Esophagus muscularis mucosa (tissue), 3 donors: ENCODE measurements around the gene PGAM1.

Experiments
- POLR2A ChIP-seq: fragments of 450-650 bp; IDR thresholded peaks from one replicate; pipeline ENCODE4 v1.6.1; 2017; ENCODE audit warnings: antibody characterized with exemption, moderate library complexity, mild to moderate bottlenecking, low read depth
- TF ChIP-seq, protein P1 (sequence below), 3 experiments: fragments of 200-600 bp in 2 of 3; fragments of 450-650 bp in 1 of 3; sonication (generic) in 2 of 3; IDR thresholded peaks; one replicate each; pipeline ENCODE4 v1.5.1; 2017 to 2019; ENCODE audit warnings: antibody characterized with exemption in 3 of 3, mild to moderate bottlenecking in 2 of 3, moderate library complexity in 1 of 3

DNA sequence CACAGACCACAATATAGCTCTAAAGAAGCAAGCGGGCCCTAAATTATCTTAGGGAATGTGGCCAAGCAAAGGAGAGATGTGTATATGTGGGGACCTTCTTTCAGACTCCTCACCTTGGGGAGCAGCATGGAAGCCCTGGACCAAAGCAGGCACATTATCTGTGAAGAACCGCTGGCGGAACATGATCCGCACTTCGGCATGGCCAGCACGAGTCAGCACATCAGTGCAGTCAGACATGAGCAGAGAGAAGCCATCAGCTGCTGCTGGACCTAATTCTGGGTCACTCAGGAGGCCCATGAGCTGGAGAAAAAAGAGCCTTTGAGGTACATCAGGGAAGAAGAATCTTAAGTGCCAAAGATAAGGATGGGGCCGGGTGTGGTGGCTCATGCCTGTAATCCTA lies 33.9 kb downstream of the PGAM1 start:
- TF ChIP-seq, protein P1, sequence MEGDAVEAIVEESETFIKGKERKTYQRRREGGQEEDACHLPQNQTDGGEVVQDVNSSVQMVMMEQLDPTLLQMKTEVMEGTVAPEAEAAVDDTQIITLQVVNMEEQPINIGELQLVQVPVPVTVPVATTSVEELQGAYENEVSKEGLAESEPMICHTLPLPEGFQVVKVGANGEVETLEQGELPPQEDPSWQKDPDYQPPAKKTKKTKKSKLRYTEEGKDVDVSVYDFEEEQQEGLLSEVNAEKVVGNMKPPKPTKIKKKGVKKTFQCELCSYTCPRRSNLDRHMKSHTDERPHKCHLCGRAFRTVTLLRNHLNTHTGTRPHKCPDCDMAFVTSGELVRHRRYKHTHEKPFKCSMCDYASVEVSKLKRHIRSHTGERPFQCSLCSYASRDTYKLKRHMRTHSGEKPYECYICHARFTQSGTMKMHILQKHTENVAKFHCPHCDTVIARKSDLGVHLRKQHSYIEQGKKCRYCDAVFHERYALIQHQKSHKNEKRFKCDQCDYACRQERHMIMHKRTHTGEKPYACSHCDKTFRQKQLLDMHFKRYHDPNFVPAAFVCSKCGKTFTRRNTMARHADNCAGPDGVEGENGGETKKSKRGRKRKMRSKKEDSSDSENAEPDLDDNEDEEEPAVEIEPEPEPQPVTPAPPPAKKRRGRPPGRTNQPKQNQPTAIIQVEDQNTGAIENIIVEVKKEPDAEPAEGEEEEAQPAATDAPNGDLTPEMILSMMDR (IDR thresholded peaks at IDR 0.05): no peak
- no peak for TF ChIP-seq POLR2A
